ENCODE data around the gene LDOC1. TPM values are rescaled to one million over a fixed set of nuclear protein-coding genes. Genes with fewer than 3 reads are reported as not detected.
"Not testable (repeated sequence)": the region's sequence is repeated elsewhere in the genome, so short reads cannot be mapped to it uniquely, and the experiment has no call there.

Gene LDOC1
- total RNA-seq, 1 donor from 2014 or later: 10.6 TPM

- H3K27ac ChIP-seq: no peak overlapping the region
- H3K27me3 ChIP-seq: no peaks in the 10 kb centered on the region
- no peak for TF ChIP-seq POLR2A (IDR thresholded peaks at IDR 0.05)
- no peak for TF ChIP-seq CTCF (IDR thresholded peaks at IDR 0.05)
- TF ChIP-seq POLR2AphosphoS5 (IDR thresholded peaks at IDR 0.05; ENCODE audit: insufficient read depth in 1 of 2, low read depth in 1 of 2): no peak
- H3K9me3 ChIP-seq: no peaks in the 10 kb centered on the region
- H3K4me3 ChIP-seq: no peak overlapping the region
- DNase-seq (ENCODE audit: extremely low spot score in 2 of 2): no peak
- H3K4me1 ChIP-seq: no peaks in the 10 kb centered on the region
- intact Hi-C loops (cut with DNase I): no loop called here
- no peaks in the 10 kb centered on the region for H3K36me3 ChIP-seq
Observed at GRCh38 chrX:141164406-141164805, 12.5 kb downstream of the LDOC1 start.

GRCh38 chrX:141158084-141158483 is 18.8 kb downstream of the LDOC1 start:
- intact Hi-C loops (cut with DNase I): no loop called here
- TF ChIP-seq POLR2AphosphoS5 (IDR thresholded peaks at IDR 0.05; ENCODE audit: insufficient read depth in 1 of 2, low read depth in 1 of 2) (no peak), CTCF (IDR thresholded peaks at IDR 0.05) (no peak), POLR2A (IDR thresholded peaks at IDR 0.05) (no peak)
- H3K27me3 ChIP-seq: no peaks in the 10 kb centered on the region
- no peak for DNase-seq (ENCODE audit: extremely low spot score in 2 of 2)
- H3K36me3 ChIP-seq: no peaks in the 10 kb centered on the region
- H3K9me3 ChIP-seq: no peaks in the 10 kb centered on the region
- no peaks in the 10 kb centered on the region for H3K4me1 ChIP-seq
- no peak overlapping the region for H3K27ac ChIP-seq
- no peak overlapping the region for H3K4me3 ChIP-seq

GRCh38 chrX:141155231-141155630 is 21.7 kb downstream of the LDOC1 start:
- H3K4me3 ChIP-seq; H3K27me3 ChIP-seq; H3K27ac ChIP-seq; H3K9me3 ChIP-seq; intact Hi-C loops (cut with DNase I); DNase-seq (ENCODE audit: extremely low spot score in 2 of 2); H3K36me3 ChIP-seq; H3K4me1 ChIP-seq: not testable (repeated sequence)

- Histone ChIP-seq H3K27me3 (no peaks in the 10 kb centered on the region), H3K4me3 (no peak overlapping the region), H3K27ac (no peak overlapping the region), H3K4me1 (no peaks in the 10 kb centered on the region), H3K9me3 (no peaks in the 10 kb centered on the region), H3K36me3 (no peaks in the 10 kb centered on the region)
- no peak for TF ChIP-seq CTCF (IDR thresholded peaks at IDR 0.05)
- TF ChIP-seq POLR2AphosphoS5 (IDR thresholded peaks at IDR 0.05; ENCODE audit: insufficient read depth in 1 of 2, low read depth in 1 of 2): no peak
- no peak for TF ChIP-seq POLR2A (IDR thresholded peaks at IDR 0.05)
- intact Hi-C loops (cut with DNase I): no loop called here
- DNase-seq (ENCODE audit: extremely low spot score in 2 of 2): no peak
Observed at GRCh38 chrX:141142946-141143345, 34.0 kb downstream of the LDOC1 start.

- no peak overlapping the region for H3K27ac ChIP-seq
- intact Hi-C loops (cut with DNase I): no loop called here
Observed at GRCh38 chrX:141133272-141133671, 43.7 kb downstream of the LDOC1 start.

More at GRCh38 chrX:141133272-141133671, 43.7 kb downstream of the LDOC1 start:
- no peak overlapping the region for H3K4me3 ChIP-seq
- no peaks in the 10 kb centered on the region for H3K36me3 ChIP-seq
- TF ChIP-seq POLR2AphosphoS5 (IDR thresholded peaks at IDR 0.05; ENCODE audit: insufficient read depth in 1 of 2, low read depth in 1 of 2) (no peak), POLR2A (IDR thresholded peaks at IDR 0.05) (no peak), CTCF (IDR thresholded peaks at IDR 0.05) (no peak)
- H3K9me3 ChIP-seq: no peaks in the 10 kb centered on the region
- H3K4me1 ChIP-seq: no peaks in the 10 kb centered on the region
- no peak for DNase-seq (ENCODE audit: extremely low spot score in 2 of 2)
- no peaks in the 10 kb centered on the region for H3K27me3 ChIP-seq

All from vagina (tissue), 2 donors.